ENCODE measurements around the gene MDK.
A peak's percentile ranks its signal among the peaks of the same experiment; 100 is the strongest.

The MDK gene

DNA sequence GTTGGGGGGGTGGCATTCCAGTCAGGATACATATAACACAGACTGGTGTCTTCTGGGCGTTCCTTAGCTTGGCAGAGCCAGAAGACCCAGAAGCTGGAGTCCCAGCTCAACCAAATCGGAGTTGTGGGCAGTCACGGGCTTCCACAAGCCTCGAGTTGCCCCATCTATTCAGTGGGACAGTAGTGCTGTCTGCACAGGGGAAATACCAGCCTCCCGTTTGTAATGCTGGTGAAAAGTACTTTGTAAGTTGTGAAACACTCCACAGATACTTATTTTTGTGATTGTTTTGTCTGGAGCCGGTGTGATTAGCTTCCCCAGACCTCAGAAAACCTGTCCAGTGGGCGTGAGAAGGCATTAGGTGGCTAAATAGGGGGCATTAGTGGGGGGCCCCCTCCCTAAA, 20.6 kb upstream of the MDK start:
- Histone ChIP-seq H3K27me3 (ENCODE audit: insufficient read depth, poor library complexity, severe bottlenecking) (no peaks in the 10 kb centered on the region), H3K4me3 (replicated peaks; ENCODE audit: insufficient read depth, low read length) (peak overlapping the region; percentile 59), H3K27ac (replicated peaks) (peak overlapping the region; percentile 97)
- TF ChIP-seq GABPA (IDR thresholded peaks at IDR 0.05; ENCODE audit: low read depth) = no peak
- TF ChIP-seq, protein P1, sequence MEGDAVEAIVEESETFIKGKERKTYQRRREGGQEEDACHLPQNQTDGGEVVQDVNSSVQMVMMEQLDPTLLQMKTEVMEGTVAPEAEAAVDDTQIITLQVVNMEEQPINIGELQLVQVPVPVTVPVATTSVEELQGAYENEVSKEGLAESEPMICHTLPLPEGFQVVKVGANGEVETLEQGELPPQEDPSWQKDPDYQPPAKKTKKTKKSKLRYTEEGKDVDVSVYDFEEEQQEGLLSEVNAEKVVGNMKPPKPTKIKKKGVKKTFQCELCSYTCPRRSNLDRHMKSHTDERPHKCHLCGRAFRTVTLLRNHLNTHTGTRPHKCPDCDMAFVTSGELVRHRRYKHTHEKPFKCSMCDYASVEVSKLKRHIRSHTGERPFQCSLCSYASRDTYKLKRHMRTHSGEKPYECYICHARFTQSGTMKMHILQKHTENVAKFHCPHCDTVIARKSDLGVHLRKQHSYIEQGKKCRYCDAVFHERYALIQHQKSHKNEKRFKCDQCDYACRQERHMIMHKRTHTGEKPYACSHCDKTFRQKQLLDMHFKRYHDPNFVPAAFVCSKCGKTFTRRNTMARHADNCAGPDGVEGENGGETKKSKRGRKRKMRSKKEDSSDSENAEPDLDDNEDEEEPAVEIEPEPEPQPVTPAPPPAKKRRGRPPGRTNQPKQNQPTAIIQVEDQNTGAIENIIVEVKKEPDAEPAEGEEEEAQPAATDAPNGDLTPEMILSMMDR (IDR thresholded peaks at IDR 0.05; ENCODE audit: insufficient read depth, low read length) = no peak
- TF ChIP-seq POLR2AphosphoS5 (IDR thresholded peaks at IDR 0.05; ENCODE audit: low read depth) = no peak
- peak in 1 of 2 experiments; percentile 81 for DNase-seq (ENCODE audit: low read depth in 1 of 2, low spot score in 1 of 2)

DNA sequence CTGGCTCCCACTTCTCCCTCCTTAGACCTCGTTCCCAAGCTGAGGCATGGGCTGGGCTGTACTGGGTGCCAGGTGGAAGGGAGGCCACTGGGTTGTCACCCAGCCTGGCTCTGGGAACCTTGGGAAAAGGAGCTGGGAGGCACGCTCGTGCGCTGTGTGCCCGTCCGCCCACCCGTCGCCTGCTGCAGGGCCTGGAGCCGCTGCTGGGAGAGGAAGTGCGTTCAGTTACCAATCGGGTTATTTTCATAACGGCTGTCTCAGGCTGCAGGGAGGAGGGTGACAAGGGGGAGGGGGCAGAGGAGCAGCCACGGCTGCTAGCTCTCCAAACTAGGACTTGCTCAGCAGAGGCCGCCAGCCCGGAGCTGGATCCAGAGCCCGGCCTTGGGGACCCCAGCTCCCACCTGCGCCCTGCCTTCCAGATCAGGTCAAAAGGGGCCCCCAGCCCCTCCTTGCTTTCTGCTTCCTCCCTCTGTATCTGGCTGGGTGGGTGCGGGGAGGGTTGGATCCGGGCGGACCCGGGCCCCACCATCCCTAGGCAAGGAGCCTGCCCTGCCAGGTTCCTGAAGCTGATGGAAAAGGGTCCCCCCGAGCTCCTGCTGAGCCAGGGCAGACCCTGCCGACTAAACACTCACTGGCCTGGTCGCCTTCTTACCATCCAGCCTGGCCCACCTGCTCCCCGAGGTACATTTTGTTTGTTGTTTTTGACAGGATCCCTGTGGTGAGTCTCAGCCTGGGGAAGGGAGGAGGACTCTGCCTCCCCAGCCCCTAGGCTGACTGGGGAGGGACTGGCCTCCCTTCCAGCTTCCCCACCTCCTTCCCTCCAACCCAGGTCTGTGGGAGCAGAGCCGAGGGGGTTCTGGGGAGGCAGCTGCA, 19.9 kb upstream of the MDK start:
- H3K27me3 ChIP-seq (ENCODE audit: insufficient read depth, poor library complexity, severe bottlenecking) = no peaks in the 10 kb centered on the region
- peak overlapping the region; percentile 97 for H3K27ac ChIP-seq (replicated peaks)
- DNase-seq (ENCODE audit: low read depth in 1 of 2, low spot score in 1 of 2) = peak; percentile 73 to 94
- no peak for TF ChIP-seq REST (IDR thresholded peaks at IDR 0.05; ENCODE audit: insufficient replicate concordance, low read depth)
- TF ChIP-seq, protein P1 (IDR thresholded peaks at IDR 0.05; ENCODE audit: insufficient read depth, low read length) = no peak
- no peak for TF ChIP-seq GABPA (IDR thresholded peaks at IDR 0.05; ENCODE audit: low read depth)
- peak; percentile 68; the same call in 1 of the 2 replicates for TF ChIP-seq POLR2AphosphoS5 (IDR thresholded peaks at IDR 0.05; ENCODE audit: low read depth)
- peak; percentile 99 for TF ChIP-seq SPI1 (IDR thresholded peaks at IDR 0.05; ENCODE audit: borderline replicate concordance, low read depth)
- H3K4me3 ChIP-seq (replicated peaks; ENCODE audit: insufficient read depth, low read length) = peak overlapping the region; percentile 59

GRCh38 chr11:46362156-46363030, 19.1 kb upstream of the MDK start:
- TF ChIP-seq REST (IDR thresholded peaks at IDR 0.05; ENCODE audit: insufficient replicate concordance, low read depth) = no peak
- no peak for TF ChIP-seq SPI1 (IDR thresholded peaks at IDR 0.05; ENCODE audit: borderline replicate concordance, low read depth)
- peak; percentile 47; the same call in 1 of the 2 replicates for TF ChIP-seq POLR2AphosphoS5 (IDR thresholded peaks at IDR 0.05; ENCODE audit: low read depth)
- no peak for TF ChIP-seq GABPA (IDR thresholded peaks at IDR 0.05; ENCODE audit: low read depth)
- TF ChIP-seq, protein P1 (IDR thresholded peaks at IDR 0.05; ENCODE audit: insufficient read depth, low read length) = no peak
- H3K27ac ChIP-seq (replicated peaks) = peak overlapping the region; percentile 97
- DNase-seq (ENCODE audit: low read depth in 1 of 2, low spot score in 1 of 2) = no peak
- H3K27me3 ChIP-seq (ENCODE audit: insufficient read depth, poor library complexity, severe bottlenecking) = no peaks in the 10 kb centered on the region
- peak overlapping the region; percentile 59 for H3K4me3 ChIP-seq (replicated peaks; ENCODE audit: insufficient read depth, low read length)

Measured in HL-60 (cell line).